Cardiac septum (tissue), 1 donor: ENCODE data around the gene DMBT1. TPM values are rescaled to one million over a fixed set of nuclear protein-coding genes. Genes with fewer than 3 reads are reported as not detected.
A peak's percentile ranks its signal among the peaks of the same experiment; 100 is the strongest.
"Not testable (repeated sequence)": the region's sequence is repeated elsewhere in the genome, so short reads cannot be mapped to it uniquely, and the experiment has no call there.

ENCODE experiments used
- DNase-seq: peaks from one replicate; pipeline ENCODE4 v3.0.0-alpha.2; 2020; ENCODE audit warnings: low spot score
- intact Hi-C: fragments of 100-400 bp; cut with DNase I; formaldehyde crosslinking; loops from one replicate; pipeline ENCODE4 v1.14.0; 2022
- total RNA-seq: library from RNA; stranded (reverse); fragmentation: NEBNext Ultra II Directional; extraction: Animal tissue kit (Norgen Biotek cat#: 25700); gene quantifications from one replicate; pipeline ENCODE4 v1.2.1, GENCODE V29; 2021
- donor health status: DM: no; HTN: no; CAD: no.

Gene DMBT1
- total RNA-seq, 1 donor from 2014 or later = 0.08 TPM

GRCh38 chr10:122570920-122571319 is 10.4 kb downstream of the DMBT1 start:
- intact Hi-C loops = no loop called here
- no peak for DNase-seq

GRCh38 chr10:122571892-122572291 is 11.3 kb downstream of the DMBT1 start:
- DNase-seq = no peak
- intact Hi-C loops = no loop called here

- intact Hi-C loops = no loop called here
- no peak for DNase-seq
Measured at GRCh38 chr10:122575776-122576175, 15.2 kb downstream of the DMBT1 start.

GRCh38 chr10:122576291-122576690 is 15.7 kb downstream of the DMBT1 start:
- intact Hi-C loops = no loop called here
- no peak for DNase-seq

- intact Hi-C loops = no loop called here
- DNase-seq = no peak
Measured at GRCh38 chr10:122577311-122577885, 16.8 kb downstream of the DMBT1 start.

- intact Hi-C loops, DNase-seq: not testable (repeated sequence)
Measured at GRCh38 chr10:122586070-122586469, 25.5 kb downstream of the DMBT1 start.

- no peak for DNase-seq
- intact Hi-C loops = no loop called here
Measured at GRCh38 chr10:122587098-122587760, 26.7 kb downstream of the DMBT1 start.

- no peak for DNase-seq
- intact Hi-C loops = no loop called here
Measured at GRCh38 chr10:122588381-122588780, 27.8 kb downstream of the DMBT1 start.

GRCh38 chr10:122590153-122590552 is 29.6 kb downstream of the DMBT1 start:
- no peak for DNase-seq
- intact Hi-C loops = no loop called here

- no peak for DNase-seq
- intact Hi-C loops = no loop called here
Measured at GRCh38 chr10:122591736-122592135, 31.2 kb downstream of the DMBT1 start.

GRCh38 chr10:122592161-122592560 is 31.6 kb downstream of the DMBT1 start:
- intact Hi-C loops = no loop called here
- no peak for DNase-seq

- peak; percentile 41 for DNase-seq
- intact Hi-C loops = no loop called here
Measured at GRCh38 chr10:122617476-122618270, 57.1 kb downstream of the DMBT1 start.

GRCh38 chr10:122618461-122619165 is 58.1 kb downstream of the DMBT1 start:
- intact Hi-C loops = no loop called here
- peak; percentile 62 for DNase-seq

GRCh38 chr10:122620961-122621360 is 60.4 kb downstream of the DMBT1 start:
- DNase-seq, intact Hi-C loops: not testable (repeated sequence)

- intact Hi-C loops = no loop called here
- peak; percentile 36 for DNase-seq
Measured at GRCh38 chr10:122624546-122624945, 64.0 kb downstream of the DMBT1 start.

GRCh38 chr10:122630526-122630925 is 70.0 kb downstream of the DMBT1 start:
- no peak for DNase-seq
- intact Hi-C loops = no loop called here

GRCh38 chr10:122632031-122632430 is 71.5 kb downstream of the DMBT1 start:
- intact Hi-C loops = no loop called here

GRCh38 chr10:122632576-122632975 is 72.0 kb downstream of the DMBT1 start:
- DNase-seq = no peak
- intact Hi-C loops = no loop called here

More at GRCh38 chr10:122632031-122632430, 71.5 kb downstream of the DMBT1 start:
- no peak for DNase-seq

- intact Hi-C loops = no loop called here
- no peak for DNase-seq
Measured at GRCh38 chr10:122636953-122637352, 76.4 kb downstream of the DMBT1 start.

GRCh38 chr10:122637376-122637775 is 76.8 kb downstream of the DMBT1 start:
- no peak for DNase-seq
- intact Hi-C loops = no loop called here
